ENCODE data around the gene SORCS3. TPM values are rescaled to one million over a fixed set of nuclear protein-coding genes. Genes with fewer than 3 reads are reported as not detected.

Gene SORCS3
- polyA plus RNA-seq, 12 donors = 0.03 to 0.33 (median 0.06) TPM; not detected in 2

GRCh38 chr10:104920476-104920875 lies 279.4 kb downstream of the SORCS3 start:
- DNase-seq = no peak

GRCh38 chr10:104921763-104922162 lies 280.7 kb downstream of the SORCS3 start:
- DNase-seq = no peak

GRCh38 chr10:104922810-104923209 lies 281.7 kb downstream of the SORCS3 start:
- no peak for DNase-seq

GRCh38 chr10:104923501-104923900 lies 282.4 kb downstream of the SORCS3 start:
- DNase-seq = no peak

GRCh38 chr10:104924101-104924795 lies 283.2 kb downstream of the SORCS3 start:
- no peak for DNase-seq

- peak; percentile 13 for DNase-seq
These were observed 284.3 kb downstream of the SORCS3 start for GRCh38 chr10:104925232-104925851.

- no peak for DNase-seq
These were observed 287.6 kb downstream of the SORCS3 start for GRCh38 chr10:104928734-104929133.

GRCh38 chr10:104931612-104932134 lies 290.6 kb downstream of the SORCS3 start:
- no peak for DNase-seq

GRCh38 chr10:104935656-104936055 lies 294.6 kb downstream of the SORCS3 start:
- DNase-seq = no peak

- no peak for DNase-seq
These were observed 296.5 kb downstream of the SORCS3 start for GRCh38 chr10:104937567-104937966.

- DNase-seq = no peak
These were observed 296.9 kb downstream of the SORCS3 start for GRCh38 chr10:104938031-104938430.

GRCh38 chr10:104941662-104942061 lies 300.6 kb downstream of the SORCS3 start:
- no peak for DNase-seq

- DNase-seq = no peak
These were observed 306.2 kb downstream of the SORCS3 start for GRCh38 chr10:104947314-104947713.

GRCh38 chr10:104957178-104957841 lies 316.2 kb downstream of the SORCS3 start:
- DNase-seq = no peak

GRCh38 chr10:104966563-104967297 lies 325.6 kb downstream of the SORCS3 start:
- DNase-seq = no peak

GRCh38 chr10:104980368-104980767 lies 339.3 kb downstream of the SORCS3 start:
- no peak for DNase-seq

GRCh38 chr10:104981995-104982394 lies 340.9 kb downstream of the SORCS3 start:
- DNase-seq = no peak

GRCh38 chr10:104988686-104989085 lies 347.6 kb downstream of the SORCS3 start:
- no peak for DNase-seq

GRCh38 chr10:104989880-104990279 lies 348.8 kb downstream of the SORCS3 start:
- DNase-seq = no peak

GRCh38 chr10:104993085-104993484 lies 352.0 kb downstream of the SORCS3 start:
- no peak for DNase-seq

- DNase-seq = no peak
These were observed 360.2 kb downstream of the SORCS3 start for GRCh38 chr10:105001269-105001668.

Data from muscle of arm (tissue), 12 donors.